Nephron progenitor cell (in vitro differentiated cells): ENCODE results near the gene NEFH.
"Not testable (repeated sequence)": the region's sequence is repeated elsewhere in the genome, so short reads cannot be mapped to it uniquely, and the experiment has no call there.

Experiments
- DNase-seq: peaks from one replicate; pipeline ENCODE4 v3.0.0; 2021
- H3K27ac Mint-ChIP-seq: 2 replicates; pipeline ENCODE4 v1.8.0; 2021; ENCODE audit warnings: mild to moderate bottlenecking, moderate library complexity, mixed read lengths
- H3K27me3 Mint-ChIP-seq: 2 replicates; pipeline ENCODE4 v1.8.0; 2021; ENCODE audit warnings: mild to moderate bottlenecking, low read depth, mixed read lengths; ENCODE audit not compliant: poor library complexity
- H3K36me3 Mint-ChIP-seq: 2 replicates; pipeline ENCODE4 v1.8.0; 2021; ENCODE audit warnings: low read depth, mixed read lengths
- H3K4me1 Mint-ChIP-seq: 2 replicates; pipeline ENCODE4 v1.8.0; 2021; ENCODE audit warnings: mixed read lengths
- H3K4me3 Mint-ChIP-seq: 2 replicates; pipeline ENCODE4 v1.8.0; 2021; ENCODE audit warnings: mild to moderate bottlenecking, moderate library complexity, mixed read lengths
- H3K9me3 Mint-ChIP-seq: 2 replicates; pipeline ENCODE4 v1.8.0; 2021; ENCODE audit warnings: mild to moderate bottlenecking, moderate library complexity, mixed read lengths
- CTCF ChIP-seq: fragments of 200-600 bp; sonication (generic); IDR thresholded peaks from 2 replicates; pipeline ENCODE4 v1.5.0; 2021; ENCODE audit warnings: antibody characterized with exemption

NEFH gene

DNA sequence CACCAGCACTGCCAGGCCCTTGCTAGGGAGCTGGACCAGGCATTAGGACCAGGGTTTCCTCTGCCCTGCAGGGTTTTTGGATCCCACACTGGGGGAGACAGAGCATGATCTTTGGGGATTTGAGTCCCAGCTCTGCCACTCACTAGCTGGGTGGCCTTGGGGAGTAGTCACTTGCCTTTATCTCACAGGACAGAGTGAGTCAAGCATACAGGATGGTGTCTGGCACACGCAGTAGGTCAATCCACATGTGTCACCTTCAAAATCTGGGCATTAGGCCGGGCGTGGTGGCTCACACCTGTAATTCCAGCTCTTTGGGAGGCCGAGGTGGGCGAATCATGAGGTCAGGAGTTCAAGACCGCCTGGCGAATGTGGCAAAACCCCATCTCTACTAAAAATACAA, 2.7 kb downstream of the NEFH start:
- Mint-ChIP-seq H3K27me3 (peaks cover 65% of the 10 kb centered on the region), H3K4me1 (peaks cover 30% of the 10 kb centered on the region), H3K27ac (no peak overlapping the region), H3K9me3 (peaks cover 8% of the 10 kb centered on the region), H3K36me3 (peaks cover 11% of the 10 kb centered on the region), H3K4me3 (no peak overlapping the region)
- no peak for TF ChIP-seq CTCF
- DNase-seq, result no peak

DNA sequence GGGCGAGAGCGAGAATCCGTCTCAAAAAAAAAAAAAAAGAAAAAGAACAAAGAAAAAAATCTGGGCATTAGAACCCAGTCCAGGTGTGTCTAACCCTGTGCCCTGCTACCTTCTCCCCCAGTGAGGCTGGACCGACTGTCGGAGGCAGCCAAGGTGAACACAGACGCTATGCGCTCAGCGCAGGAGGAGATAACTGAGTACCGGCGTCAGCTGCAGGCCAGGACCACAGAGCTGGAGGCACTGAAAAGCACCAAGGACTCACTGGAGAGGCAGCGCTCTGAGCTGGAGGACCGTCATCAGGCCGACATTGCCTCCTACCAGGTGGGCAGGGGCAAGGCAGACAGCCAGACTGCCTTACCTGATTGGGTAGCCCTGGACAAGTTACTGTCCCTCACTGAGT, 3.2 kb downstream of the NEFH start:
- H3K27ac Mint-ChIP-seq, result no peak overlapping the region
- no peak overlapping the region for H3K4me3 Mint-ChIP-seq
- TF ChIP-seq CTCF, result no peak
- peaks cover 14% of the 10 kb centered on the region for H3K36me3 Mint-ChIP-seq
- no peak for DNase-seq
- H3K4me1 Mint-ChIP-seq, result peaks cover 26% of the 10 kb centered on the region
- H3K9me3 Mint-ChIP-seq, result peaks cover 8% of the 10 kb centered on the region
- peaks cover 59% of the 10 kb centered on the region for H3K27me3 Mint-ChIP-seq

DNA sequence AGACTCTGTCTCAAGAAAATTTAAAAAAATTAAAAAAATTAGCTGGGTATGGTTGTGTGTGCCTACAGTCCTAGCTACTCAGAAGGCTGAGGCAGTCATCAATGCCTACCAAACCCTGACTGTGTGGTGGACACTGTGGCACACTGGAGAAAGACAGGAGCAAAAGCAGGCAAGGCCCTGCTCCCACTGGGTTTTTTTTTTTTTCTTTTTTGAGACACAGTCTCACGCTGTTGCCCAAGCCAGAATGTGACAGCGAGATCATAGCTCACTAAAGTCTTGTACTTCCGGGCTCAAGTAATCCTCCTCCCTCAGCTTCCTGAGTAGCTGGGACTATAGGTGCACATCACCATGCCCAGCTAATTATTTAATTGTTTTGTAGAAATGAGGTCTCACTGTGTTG, 4.6 kb downstream of the NEFH start:
- Mint-ChIP-seq H3K4me1 (peaks cover 16% of the 10 kb centered on the region), H3K27me3 (peaks cover 52% of the 10 kb centered on the region), H3K36me3 (peaks cover 22% of the 10 kb centered on the region), H3K9me3 (peaks cover 5% of the 10 kb centered on the region), H3K27ac (no peak overlapping the region), H3K4me3 (no peak overlapping the region)
- no peak for DNase-seq
- no peak for TF ChIP-seq CTCF

- no peak for DNase-seq
- H3K36me3 Mint-ChIP-seq, result peaks cover 30% of the 10 kb centered on the region
- H3K9me3 Mint-ChIP-seq, result peaks cover 4% of the 10 kb centered on the region
- H3K4me3 Mint-ChIP-seq, result no peak overlapping the region
- peaks cover 49% of the 10 kb centered on the region for H3K27me3 Mint-ChIP-seq
- H3K4me1 Mint-ChIP-seq, result peaks cover 13% of the 10 kb centered on the region
- TF ChIP-seq CTCF, result no peak
- H3K27ac Mint-ChIP-seq, result no peak overlapping the region
These were observed 5.4 kb downstream of the NEFH start for GRCh38 chr22:29485448-29485847.

DNA sequence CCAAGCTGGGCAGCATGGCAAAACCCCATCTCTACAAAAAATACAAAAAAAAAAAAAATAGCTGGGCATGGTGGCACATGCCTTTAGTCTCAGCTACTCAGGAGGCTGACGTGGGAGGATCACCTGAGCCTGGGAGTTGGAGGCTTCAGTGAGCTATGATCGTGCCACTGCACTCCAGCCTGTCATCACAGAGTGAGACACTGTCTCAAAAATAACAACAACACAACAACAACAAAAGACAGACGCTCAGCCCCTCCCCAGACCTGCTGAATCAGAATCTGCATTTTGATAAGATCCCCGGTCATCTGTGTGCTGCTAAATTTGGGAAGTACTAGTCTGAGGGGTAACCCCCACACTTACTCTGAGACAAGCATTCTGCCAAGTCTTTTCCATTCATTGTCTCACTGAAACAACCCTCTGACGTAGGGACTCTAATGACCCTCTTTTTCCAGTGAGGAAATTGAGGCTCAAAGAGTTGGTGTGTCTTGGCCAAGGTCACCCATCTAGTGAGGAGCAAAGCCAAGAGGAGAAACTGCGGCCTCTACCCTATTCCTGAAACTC, 7.5 kb downstream of the NEFH start:
- H3K27me3 Mint-ChIP-seq, result peaks cover 28% of the 10 kb centered on the region
- no peak for DNase-seq
- TF ChIP-seq CTCF, result no peak
- no peaks in the 10 kb centered on the region for H3K4me1 Mint-ChIP-seq
- H3K27ac Mint-ChIP-seq, result no peak overlapping the region
- no peak overlapping the region for H3K4me3 Mint-ChIP-seq
- H3K9me3 Mint-ChIP-seq, result no peaks in the 10 kb centered on the region
- peaks cover 36% of the 10 kb centered on the region for H3K36me3 Mint-ChIP-seq

- not testable (repeated sequence) for H3K4me1 Mint-ChIP-seq, H3K9me3 Mint-ChIP-seq, H3K27ac Mint-ChIP-seq, H3K4me3 Mint-ChIP-seq, DNase-seq
- peaks cover 36% of the 10 kb centered on the region for H3K36me3 Mint-ChIP-seq
- peaks cover 22% of the 10 kb centered on the region for H3K27me3 Mint-ChIP-seq
These were observed 9.2 kb downstream of the NEFH start for GRCh38 chr22:29489127-29489780.
